ENCODE data around the gene FAM89A.
"Not testable (repeated sequence)": the region's sequence is repeated elsewhere in the genome, so short reads cannot be mapped to it uniquely, and the experiment has no call there.

FAM89A gene

DNA sequence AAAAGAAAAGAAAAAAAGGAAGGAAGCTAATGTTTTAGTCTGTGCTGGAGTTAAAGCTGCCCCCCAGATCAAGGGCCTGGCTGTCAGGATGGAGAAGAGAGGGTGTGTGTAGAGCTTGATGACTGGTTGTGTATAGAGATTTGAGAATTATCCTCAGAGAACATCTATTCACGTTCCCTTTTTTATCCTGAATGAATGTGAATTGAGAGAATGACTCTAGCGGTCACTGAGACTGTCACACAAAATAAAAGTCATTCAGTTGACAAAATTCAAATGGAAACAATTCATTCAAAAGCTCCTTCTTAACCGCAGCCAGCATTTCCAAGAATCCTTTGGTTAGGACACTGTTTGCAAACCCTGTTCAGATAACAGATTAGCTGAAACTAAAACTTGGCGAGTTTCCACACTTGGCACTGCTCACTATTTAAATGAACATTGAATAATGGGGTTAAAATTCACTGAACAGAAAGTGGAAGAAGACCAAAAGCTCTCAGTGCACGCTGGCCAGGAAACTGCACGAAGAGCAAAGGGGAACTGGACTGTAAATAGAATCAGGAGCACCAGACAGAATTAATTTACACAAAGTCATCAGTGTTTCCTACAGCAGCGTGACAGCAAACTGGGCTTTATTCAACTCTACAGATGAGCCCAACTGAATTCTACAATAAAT, 13.6 kb upstream of the FAM89A start:
- no peak for DNase-seq

DNA sequence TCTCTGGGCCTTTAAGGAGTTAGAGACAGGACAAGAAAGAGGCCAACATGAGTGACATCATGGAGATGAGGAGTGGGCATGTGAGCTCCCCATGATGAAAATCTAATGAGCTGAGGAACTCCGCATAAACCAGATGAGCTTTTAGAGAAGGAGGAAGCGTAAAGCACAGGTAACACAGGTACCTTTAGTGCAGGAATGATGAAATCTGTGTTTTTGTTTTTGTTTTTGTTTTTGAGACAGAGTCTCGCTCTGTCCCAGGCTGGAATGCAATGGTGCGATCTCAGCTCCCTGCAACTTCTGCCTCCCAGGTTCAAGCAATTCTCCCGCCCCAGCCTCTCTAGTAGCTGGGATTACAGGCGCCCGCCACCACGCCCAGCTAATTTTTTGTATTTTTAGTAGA, 12.7 kb upstream of the FAM89A start:
- DNase-seq: no peak

- not testable (repeated sequence) for DNase-seq
Measured at GRCh38 chr1:231050932-231051331, 10.9 kb upstream of the FAM89A start.

DNA sequence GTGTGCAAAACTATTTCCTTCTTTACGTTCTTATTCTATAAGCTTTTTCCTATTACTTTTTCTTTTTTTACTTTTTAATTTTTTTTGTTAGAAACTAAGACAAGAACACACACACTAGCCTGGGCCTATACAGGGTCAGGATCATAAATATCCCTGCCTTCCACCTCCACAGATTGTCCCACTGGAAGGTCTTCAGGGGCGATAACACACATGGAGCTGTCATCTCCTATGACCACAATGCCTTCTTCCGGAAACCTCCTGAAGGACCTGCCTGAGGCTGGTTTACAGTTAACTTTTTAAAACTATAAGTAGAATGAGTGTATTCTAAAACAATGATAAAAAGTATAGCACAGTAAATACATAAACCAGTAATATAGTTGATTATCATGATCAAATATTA, 10.3 kb upstream of the FAM89A start:
- DNase-seq: no peak

GRCh38 chr1:231049121-231049979, 9.3 kb upstream of the FAM89A start:
- no peak for DNase-seq

DNA sequence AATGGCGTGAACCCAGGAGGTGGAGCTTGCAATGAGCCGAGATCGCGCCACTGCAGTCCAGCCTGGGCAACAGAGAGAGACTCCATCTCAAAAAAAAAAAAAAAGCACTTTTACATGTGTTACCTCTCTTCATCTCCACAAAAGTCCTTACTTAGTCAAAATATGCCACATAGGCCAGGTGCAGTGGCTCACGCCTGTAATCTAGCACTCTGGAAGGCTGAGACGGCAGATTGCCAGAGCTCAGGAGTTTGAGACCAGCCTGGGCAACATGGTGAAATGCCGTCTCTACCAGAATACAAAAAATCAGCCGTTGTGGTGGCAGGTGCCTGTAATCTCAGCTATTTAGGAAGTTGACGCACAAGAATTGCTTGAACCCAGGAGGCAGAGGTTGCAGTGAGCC, 8.4 kb upstream of the FAM89A start:
- not testable (repeated sequence) for DNase-seq

DNA sequence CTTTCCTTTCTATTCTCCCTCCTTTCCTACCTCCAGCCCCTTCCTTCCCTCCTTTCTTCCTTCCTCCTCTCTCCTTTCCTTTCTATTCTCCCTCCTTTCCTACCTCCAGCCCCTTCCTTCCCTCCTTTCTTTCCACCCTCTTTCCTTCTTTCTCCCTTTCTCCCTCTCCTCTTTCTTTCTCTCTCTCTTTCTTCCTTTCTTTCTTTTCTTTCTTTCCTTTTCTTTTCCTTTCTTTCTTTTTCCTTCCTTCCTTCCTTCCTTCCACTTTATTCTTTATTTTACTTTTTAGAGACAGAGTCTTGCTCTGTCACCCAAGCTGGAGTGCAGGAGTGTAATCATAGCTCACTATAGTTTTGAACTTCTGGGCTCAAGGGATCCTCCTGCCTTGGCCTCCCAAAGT, 7.5 kb upstream of the FAM89A start:
- not testable (repeated sequence) for DNase-seq

GRCh38 chr1:231046730-231047395, 6.8 kb upstream of the FAM89A start:
- no peak for DNase-seq

DNA sequence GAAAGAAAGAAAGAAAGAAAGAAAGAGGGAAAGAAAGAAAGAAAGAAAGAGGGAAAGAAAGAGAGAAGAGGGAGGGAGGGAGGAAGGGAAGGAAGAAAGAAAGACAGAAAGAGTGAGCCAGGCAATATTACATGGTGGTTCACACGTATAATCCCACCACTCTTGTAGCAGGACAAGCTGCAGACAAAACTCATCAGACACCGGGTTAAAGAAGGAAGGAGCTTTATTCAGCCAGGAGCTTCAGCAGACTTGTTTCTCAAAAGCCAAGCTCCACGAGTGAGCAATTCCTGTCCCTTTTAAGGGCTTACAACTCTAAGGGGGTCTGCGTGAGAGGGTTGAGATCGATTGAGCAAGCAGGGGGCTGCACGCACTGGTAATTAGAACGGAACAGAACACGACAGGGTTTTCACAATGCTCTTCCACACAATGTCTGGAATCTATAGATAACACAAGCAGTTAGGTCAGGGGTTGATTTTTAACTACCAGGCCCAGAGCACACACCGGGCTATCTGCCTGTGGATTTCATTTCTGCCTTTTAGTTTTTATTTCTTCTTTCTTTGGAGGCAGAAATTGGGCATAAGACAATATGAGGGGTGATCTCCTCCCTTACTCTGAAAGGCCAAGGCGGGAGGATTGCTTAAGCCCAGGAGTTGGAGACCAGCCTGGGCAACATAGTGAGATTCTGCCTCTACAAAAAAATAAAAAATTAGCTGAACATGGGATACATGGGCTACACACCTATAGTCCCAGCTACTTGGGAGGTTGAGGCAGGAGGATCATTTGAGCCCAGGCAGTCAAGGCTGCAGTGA, 6.1 kb upstream of the FAM89A start:
- not testable (repeated sequence) for DNase-seq

DNA sequence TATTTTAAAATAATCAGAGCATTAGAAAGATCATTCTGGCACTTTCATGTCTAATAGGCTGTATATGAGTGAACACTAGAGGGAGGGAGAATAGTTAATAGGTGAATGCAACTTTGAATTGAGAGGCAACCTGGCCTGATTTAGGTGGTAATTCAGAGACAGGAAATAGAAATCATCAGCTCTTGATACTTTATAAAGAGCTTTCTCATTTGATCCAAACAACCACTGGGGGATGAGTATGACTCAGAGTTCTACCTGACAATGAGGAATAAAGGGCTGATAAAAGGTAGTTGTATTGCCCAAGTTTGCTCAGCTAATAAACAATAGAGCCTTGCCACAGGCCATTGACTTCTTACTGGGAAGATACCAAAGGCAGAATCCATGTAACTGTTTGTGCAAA, 5.2 kb upstream of the FAM89A start:
- DNase-seq: no peak

- DNase-seq: no peak
Measured at GRCh38 chr1:231044588-231044987, 4.5 kb upstream of the FAM89A start.

DNA sequence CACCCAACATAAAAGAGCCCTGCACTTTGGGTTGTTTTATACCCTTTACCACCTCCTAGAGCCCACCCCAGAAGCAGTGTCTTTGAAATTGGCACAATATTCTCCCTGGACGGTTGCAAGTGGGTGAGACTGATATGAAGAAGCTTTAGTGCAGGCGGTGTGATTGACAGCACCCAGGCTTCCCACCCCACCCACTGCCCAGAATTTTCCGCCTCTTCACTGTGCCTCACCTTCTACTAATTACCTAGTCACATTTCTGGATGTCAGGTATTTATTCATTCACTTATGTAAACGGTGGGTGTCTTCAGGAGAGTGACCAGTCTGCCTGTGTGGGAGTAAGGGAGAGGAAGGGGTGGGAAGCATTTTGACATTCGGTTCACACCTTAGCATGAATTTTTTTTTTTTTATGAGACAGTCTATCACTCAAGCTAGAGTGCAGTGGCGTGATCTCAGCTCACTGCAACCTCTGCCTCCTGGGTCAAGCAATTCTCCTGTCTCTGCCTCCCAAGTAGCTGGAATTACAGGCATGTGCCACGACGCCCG, 1.7 kb upstream of the FAM89A start:
- no peak for DNase-seq

DNA sequence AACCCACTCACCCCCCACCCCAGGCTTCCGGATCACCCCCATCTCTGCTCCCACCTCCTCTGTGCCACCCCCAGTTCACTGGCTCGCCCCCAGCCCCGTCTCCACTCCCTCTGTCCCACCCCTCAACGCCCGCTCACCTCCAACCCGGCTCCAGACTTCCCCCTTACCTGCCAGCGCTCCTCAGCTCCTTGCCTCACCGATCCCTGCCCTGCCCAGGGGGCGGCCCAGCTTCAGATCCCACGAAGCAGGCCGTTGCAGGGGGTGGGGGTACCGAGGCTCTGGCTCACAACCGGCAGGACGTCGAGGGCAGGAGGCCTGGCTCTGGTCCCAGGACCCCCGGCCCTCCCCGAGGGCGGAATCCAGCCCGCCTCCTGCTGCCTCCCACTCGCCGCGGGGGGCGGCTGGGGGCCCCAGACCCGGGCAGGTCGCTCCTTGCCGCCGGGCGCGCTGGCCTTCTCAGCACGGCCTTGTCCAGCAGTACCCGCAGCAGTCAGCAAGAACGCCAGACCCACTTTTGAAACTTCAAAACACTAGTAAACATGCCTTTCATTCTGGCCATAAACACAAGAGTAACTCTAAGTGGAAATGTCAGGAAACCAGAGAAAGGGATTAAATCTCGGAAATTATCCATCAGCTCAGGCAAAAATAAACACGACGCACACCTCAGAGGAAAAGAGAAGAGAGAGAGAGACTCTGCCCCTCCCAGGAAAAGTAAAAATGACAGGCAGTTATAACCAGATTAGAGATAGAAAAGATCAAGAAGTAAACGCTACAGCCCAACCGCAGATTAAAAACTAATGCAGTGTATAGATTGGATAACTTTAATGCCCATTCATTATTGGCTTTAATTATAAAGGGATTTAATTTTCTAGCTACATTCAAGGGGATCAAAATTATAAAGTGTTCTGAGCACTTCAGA, 1.0 kb upstream of the FAM89A start:
- DNase-seq: no peak

DNA sequence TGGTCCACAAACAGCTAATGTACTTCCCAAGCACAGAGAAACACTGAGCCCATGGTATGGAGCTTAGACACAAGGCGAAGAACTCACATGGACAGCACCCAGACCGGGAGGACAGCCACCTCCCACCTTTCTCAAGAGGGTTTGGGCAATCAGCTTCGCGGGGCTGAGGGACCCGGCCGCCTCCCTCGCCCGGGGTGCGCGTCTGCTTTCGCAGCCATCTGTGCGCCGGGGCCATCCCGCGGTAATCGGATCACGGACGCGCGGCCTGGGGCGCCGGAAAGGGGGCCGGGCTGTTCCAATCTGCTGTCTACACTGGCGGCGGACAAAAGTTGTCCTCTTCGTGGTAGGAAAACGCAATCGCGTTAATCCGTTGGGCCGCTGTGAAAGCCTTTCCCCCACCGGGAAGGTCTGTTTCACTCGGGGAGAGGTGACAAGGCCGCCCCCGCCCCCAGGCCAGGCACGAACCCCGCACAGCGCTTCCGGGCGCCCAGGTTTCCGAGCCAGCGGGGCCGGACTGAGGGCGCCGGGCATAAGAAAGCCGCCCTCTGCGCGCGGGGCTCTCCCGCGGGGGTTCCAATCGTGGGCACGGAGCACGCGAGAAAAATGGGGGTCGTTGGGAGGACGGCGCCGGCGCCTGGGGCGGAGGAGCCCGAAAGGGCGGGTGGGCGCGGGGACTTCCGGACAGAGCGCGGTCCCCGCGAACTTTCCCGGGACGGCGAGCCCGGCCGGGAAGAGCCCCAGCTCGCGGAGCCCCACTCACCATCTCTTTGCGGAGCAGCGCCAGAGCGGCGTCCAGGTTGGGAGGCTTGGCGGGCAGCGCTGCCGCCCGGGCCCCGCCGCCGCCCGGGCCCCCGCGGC, 664 bp downstream of the FAM89A start:
- peak in 2 of 4 experiments; percentile 13 to 14 for DNase-seq

GRCh38 chr1:231037585-231038517, 2.2 kb downstream of the FAM89A start:
- DNase-seq: no peak

DNA sequence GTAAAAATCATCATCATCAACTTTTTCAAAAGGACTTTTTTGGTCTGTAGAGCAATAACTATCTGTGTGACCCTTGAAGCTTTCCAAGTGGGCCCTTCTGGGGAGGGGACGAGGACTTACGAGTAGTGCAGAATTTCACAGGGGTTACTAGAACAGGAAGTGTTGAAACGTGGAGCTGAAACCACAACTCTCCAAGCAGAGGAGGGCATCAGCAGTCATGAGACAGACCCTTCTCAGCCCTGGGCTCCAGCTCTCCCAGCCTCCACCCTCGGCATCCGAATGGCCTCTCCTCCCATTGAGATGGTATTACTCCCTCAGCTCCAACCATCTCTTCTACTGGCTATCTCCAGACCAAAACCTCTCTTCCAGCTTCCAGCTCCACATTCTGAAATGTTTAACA, 3.6 kb downstream of the FAM89A start:
- no peak for DNase-seq

DNA sequence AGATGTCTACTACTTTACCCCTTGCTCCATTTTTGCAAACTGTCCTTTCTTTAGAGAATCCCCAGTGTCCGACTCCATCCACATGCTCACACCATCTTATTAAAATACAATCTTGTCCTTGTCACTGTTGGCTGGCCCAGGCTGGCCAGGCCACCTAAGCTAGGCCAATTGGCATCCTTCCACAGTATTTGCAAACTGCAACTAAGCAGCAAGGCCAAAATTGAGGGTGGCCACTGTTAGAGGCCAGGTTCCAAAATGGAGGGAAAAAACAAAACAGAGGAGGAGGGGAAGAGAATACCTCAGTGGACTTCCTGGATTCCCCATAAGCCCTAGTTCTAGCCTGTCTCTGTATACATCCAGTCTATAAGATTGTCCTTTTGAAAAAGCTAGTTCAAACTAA, 4.3 kb downstream of the FAM89A start:
- DNase-seq: no peak

DNA sequence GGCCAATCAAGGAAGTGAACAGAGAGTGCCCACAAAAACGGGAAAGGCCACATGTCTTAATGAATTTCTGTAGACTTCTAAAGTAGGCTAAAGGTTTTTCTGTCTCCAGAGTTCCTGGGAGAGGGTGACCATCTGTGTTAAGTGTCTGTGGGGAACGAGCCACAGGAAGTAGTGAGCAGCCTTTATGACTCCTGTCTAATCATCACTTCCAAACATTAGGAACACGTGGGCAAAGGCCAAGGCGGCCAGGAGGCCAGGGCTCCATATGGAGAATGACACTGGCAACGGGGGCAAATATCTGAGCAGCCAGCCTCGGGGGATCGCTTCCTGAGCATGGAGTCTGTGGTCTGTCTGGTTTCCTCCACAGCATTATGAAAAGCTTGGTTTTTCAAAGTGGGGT, 7.1 kb downstream of the FAM89A start:
- DNase-seq: no peak

GRCh38 chr1:231029841-231030240, 10.2 kb downstream of the FAM89A start:
- no peak for DNase-seq
